Renal pelvis (tissue), 4 donors: ENCODE results near the gene MAML3. TPM values are rescaled to one million over a fixed set of nuclear protein-coding genes. Genes with fewer than 3 reads are reported as not detected.
"Not testable (repeated sequence)": the region's sequence is repeated elsewhere in the genome, so short reads cannot be mapped to it uniquely, and the experiment has no call there.

ENCODE experiments used
- DNase-seq: peaks from one replicate; pipeline ENCODE4 v3.0.0-alpha.2; 2013
- polyA plus RNA-seq, 3 donors: library from polyadenylated mRNA; unstranded; fragments of 120-200 nt; gene quantifications; one replicate each; pipeline ENCODE4 v1.2.1, GENCODE V29; 2013; ENCODE audit not compliant: insufficient read length in 3 of 3

The MAML3 gene
- polyA plus RNA-seq, 3 donors: 17.5 to 20.3 (median 17.6) TPM

- no peak for DNase-seq
These were observed 420.9 kb downstream of the MAML3 start for GRCh38 chr4:139732991-139733570.

- no peak for DNase-seq
These were observed 425.1 kb downstream of the MAML3 start for GRCh38 chr4:139728840-139729239.

GRCh38 chr4:139728146-139728545, 425.8 kb downstream of the MAML3 start:
- DNase-seq: no peak

- no peak for DNase-seq
These were observed 427.4 kb downstream of the MAML3 start for GRCh38 chr4:139726615-139727014.

GRCh38 chr4:139725236-139725635, 428.7 kb downstream of the MAML3 start:
- no peak for DNase-seq

- DNase-seq: no peak
These were observed 432.2 kb downstream of the MAML3 start for GRCh38 chr4:139721789-139722188.

- no peak for DNase-seq
These were observed 433.2 kb downstream of the MAML3 start for GRCh38 chr4:139720806-139721205.

GRCh38 chr4:139719381-139720101, 434.4 kb downstream of the MAML3 start:
- no peak for DNase-seq

GRCh38 chr4:139718833-139719232, 435.2 kb downstream of the MAML3 start:
- DNase-seq: no peak

GRCh38 chr4:139718358-139718757, 435.6 kb downstream of the MAML3 start:
- DNase-seq: no peak

- no peak for DNase-seq
These were observed 438.1 kb downstream of the MAML3 start for GRCh38 chr4:139715746-139716391.

- DNase-seq: no peak
These were observed 441.1 kb downstream of the MAML3 start for GRCh38 chr4:139712882-139713281.

- DNase-seq: no peak
These were observed 442.5 kb downstream of the MAML3 start for GRCh38 chr4:139711461-139711860.

GRCh38 chr4:139710073-139710472, 443.9 kb downstream of the MAML3 start:
- DNase-seq: no peak

- no peak for DNase-seq
These were observed 444.3 kb downstream of the MAML3 start for GRCh38 chr4:139709660-139710059.

- DNase-seq: no peak
These were observed 449.0 kb downstream of the MAML3 start for GRCh38 chr4:139704915-139705485.

- no peak for DNase-seq
These were observed 453.4 kb downstream of the MAML3 start for GRCh38 chr4:139700568-139700967.

- DNase-seq: not testable (repeated sequence)
These were observed 455.6 kb downstream of the MAML3 start for GRCh38 chr4:139698167-139698925.

GRCh38 chr4:139696491-139696890, 457.5 kb downstream of the MAML3 start:
- no peak for DNase-seq

GRCh38 chr4:139694522-139695107, 459.4 kb downstream of the MAML3 start:
- no peak for DNase-seq

GRCh38 chr4:139692309-139693012, 461.5 kb downstream of the MAML3 start:
- no peak for DNase-seq
